HG03196 (cell line): ENCODE results near the gene PIK3CG.
A peak's percentile ranks its signal among the peaks of the same experiment; 100 is the strongest.
"Not testable (repeated sequence)": the region's sequence is repeated elsewhere in the genome, so short reads cannot be mapped to it uniquely, and the experiment has no call there.

Experiments used
- ATAC-seq: cut with Tn5 transposase; IDR thresholded peaks from one replicate; pipeline ENCODE4 v1.9.1; 2021; ENCODE audit not compliant: unreplicated experiment

Gene PIK3CG

GRCh38 chr7:106883456-106884026 is 18.5 kb downstream of the PIK3CG start:
- no peak for ATAC-seq

DNA sequence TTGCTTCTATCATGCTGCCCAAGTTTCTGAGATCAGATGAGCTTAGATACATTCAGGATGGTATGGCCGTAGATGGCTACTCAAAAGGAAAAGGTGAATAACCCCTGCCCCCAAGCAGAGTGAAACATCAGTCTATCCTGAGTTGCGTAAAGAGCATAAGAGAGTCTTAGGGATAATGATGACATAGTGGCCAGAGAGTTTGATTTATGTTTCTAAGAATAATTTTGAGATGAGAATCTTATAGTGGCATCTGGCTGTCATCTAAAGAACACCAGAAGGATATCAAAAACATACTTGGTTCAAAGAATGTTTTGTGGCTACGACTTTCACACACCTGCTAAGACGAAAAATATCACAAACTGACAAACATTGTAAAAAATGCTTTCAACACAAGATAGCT is 20.6 kb downstream of the PIK3CG start:
- ATAC-seq, result no peak

DNA sequence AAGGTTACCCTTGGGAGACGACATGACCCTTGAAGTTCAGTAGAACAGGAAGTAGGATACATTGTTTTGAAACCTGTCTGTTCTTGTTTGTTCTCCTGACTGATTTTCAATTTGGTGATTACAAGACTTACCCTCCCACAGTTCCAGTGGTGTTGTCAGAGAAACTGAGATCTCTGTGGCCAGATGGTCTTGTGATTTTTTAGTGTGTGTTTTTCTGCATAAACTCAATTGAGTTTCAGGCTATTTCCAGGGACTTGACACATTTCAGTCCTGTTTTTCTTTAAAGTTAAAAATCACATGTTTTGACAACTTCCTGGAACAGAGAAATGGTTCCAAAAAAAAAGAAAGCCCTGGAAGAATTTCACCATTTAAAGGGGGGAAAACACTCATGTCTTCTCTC is 22.3 kb downstream of the PIK3CG start:
- no peak for ATAC-seq

DNA sequence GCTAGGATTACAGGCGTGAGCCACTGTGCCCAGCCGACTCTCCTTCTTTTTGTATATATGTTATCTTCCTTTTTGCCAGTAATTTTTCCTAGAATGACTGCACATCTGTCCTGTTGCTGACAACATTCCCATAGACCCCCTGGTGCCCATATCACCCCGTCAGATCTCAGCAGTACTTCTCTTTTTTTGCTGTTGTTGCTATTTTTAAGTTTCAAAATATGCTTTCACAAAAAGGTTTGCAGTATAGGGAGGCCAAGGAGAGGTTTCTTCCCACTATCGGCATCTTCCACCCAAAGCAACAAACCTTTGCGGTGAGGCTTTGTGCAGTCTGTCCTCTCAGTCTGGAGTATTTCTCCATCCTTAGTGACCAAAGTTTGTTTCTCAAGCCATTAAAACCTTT is 23.1 kb downstream of the PIK3CG start:
- no peak for ATAC-seq

- no peak for ATAC-seq
These were observed 25.9 kb downstream of the PIK3CG start for GRCh38 chr7:106890952-106891351.

DNA sequence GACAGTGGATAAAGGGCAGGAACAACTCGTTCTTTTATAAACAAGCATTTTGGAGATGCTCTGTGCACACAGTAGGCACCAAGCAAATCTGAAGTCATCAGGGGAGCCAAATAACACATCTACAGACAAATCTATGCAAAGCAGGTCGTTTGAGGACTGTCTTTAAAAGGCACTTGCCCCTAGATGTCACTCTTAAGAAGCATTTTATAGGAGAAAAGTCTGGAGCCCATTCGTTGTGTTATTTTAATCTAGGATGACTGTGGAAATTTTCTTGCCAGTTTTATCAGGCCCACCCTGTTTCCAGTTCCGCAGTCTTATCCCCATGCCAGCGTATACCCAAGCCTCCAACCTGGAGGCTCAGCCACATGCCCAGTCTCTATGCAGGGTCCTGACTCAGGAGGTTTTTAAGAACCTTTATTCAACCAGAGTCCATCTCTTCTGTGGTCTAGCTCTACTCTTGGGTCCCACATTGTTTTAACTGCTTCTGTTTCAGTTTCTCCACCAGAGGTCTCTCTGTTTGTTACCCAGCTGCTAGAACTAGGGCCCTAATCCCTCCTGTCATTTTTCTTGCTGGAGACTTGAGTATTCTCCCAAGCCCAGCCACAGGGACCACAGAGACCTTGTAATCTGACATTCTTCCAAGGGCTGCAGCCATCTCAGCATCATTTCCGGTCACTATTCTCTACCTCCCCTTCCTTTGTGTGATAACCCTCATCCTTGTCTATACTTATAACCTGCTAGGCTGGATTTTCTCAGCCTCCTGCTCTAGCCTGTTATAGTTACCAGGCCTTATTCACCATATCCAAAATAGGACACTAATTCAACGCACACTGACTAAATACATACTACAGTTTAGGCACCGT is 26.7 kb downstream of the PIK3CG start:
- ATAC-seq, result no peak

- ATAC-seq, result no peak
These were observed 28.5 kb downstream of the PIK3CG start for GRCh38 chr7:106893591-106893990.

DNA sequence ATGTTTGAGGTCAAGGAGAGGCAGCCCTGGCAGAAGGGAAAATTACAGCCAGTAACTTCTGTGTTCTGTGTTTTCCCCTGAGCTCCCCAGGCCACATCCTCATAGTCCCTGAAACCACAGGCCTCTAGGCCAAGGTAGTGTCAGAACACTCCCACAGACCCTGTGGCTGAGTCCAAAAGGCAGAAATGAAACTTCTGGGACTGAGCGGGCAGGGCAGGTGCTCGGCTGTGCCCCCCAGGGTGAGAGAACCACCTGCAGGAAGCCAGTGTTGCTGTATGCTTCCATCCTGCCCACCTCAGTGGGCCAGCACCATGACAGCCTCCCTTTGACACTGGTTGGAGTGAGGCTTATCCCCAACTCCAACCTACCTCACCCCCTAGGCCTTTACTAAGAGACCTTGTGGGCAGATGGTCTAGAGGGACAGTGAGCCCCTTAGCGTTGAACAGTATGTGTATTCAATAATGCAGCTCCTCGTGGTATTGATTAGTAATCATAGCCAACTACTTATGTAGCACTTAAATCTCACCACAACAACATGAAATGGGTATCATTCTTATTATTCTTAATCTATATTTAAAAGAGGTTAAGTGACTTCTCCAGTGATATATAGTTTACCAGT is 30.3 kb downstream of the PIK3CG start:
- ATAC-seq, result peak; percentile 88

DNA sequence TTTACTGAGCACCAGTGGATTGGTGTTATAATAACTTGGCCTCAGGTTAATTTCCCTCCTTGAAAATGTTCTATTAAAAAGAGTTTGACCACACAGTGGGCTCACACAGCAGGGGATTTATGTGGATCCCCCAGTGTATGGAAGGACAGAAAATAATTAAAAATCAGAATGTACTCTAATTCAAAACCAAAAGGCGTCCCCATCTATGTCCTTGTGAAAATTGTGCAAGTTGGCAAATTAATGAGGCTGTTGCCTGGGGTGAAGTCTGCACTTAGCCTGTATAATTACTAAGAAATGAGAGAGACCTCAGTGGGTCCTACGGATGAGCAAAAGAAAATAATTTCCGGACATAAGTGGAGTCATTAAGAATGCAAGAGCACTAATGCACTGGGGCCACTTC is 31.1 kb downstream of the PIK3CG start:
- no peak for ATAC-seq

- not testable (repeated sequence) for ATAC-seq
These were observed 32.5 kb downstream of the PIK3CG start for GRCh38 chr7:106897553-106897952.

DNA sequence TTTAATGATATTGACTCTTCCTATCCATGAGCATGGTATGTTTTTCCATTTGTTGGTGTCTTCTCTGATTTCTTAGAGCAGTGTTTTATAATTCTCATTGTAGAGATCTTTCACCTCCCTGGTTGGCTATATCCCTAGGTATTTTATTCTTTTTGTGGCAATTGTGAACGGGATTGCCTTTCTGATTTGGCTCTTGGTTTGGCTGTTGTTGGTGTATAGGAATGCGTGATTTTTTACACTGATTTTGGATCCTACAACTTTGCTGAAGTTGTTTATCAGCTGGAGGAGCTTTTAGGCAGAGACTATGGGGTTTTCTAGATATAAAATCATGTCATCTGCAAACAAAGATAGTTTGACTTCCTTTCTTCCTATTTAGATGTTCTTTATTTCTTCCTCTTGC is 33.9 kb downstream of the PIK3CG start:
- not testable (repeated sequence) for ATAC-seq

DNA sequence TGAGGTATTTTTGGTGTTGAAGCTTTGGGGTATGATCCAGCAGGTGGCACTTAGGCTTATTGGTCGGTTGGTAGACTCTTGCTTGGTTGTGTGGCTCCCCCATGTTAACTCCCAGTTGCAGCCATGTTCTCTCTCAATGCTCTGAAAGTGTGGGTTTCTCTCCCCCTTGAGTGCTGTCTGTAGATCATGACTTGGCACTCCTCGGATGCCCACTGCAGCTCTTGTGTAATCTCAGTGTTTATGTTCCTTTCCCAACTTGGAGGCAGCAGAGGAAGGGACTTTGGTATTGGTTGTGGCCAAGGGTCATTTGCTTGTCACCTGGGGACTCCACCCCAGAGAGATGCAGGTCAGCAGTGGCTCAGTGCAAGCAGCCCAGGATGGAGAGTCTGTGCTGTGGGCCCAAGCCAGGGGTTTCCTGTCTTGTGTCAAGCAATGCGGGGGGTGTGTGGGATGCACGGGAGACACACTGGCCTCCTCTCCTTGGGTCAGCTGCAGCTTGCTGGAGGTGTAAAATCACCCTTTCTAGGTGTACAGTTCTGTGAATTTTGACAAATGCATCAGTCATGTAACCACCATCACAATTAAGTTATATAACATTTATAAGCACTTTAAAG is 36.9 kb downstream of the PIK3CG start:
- no peak for ATAC-seq

- no peak for ATAC-seq
These were observed 40.7 kb downstream of the PIK3CG start for GRCh38 chr7:106905734-106906133.

GRCh38 chr7:106911959-106912358 is 46.9 kb downstream of the PIK3CG start:
- ATAC-seq, result no peak

DNA sequence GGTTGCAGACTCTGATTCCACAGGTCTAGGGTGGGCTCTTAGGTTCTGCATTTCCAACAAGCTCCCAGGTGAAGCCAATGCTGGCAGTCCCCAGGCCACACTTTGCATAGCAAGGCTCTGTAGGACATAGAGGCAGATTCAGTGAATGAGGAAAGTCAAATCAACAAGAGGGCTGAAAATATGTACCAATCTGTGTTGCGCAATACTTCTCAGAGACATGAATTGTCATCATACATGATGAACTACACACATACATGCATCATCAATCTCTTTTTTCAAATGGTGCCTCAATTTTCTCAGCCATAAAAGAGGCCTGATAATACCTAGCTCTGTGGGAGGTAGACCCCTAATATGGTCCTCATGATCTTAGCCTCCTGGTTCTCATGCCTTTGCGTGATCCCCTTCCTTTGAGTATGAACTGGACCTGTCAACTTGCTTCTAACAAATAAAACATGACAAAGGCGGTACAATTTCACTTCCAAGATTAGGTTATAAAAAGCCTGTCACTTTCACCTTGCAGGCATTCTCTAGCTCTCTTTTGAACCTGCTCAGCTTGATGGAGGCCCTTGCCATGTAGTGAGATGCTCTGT is 49.0 kb downstream of the PIK3CG start:
- ATAC-seq, result no peak

GRCh38 chr7:106915407-106915806 is 50.3 kb downstream of the PIK3CG start:
- no peak for ATAC-seq

DNA sequence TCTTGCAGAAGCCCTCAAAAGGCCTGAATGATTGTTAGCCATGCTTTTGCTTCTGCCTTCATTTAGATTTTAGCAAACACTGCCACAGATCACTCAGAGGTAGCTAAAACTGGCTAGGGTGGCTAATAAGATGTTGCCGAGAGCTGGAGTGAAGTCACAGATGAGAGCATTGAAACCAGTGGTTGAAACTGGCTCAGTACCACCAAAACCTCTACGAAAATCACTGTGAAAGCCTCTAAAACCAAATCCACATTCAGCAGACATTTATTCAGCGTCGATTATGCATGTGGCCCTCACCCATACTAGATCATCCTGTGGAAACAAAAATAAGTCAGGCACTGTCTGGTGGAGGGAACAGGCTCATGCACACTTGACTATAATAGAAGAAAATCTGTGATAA is 50.8 kb downstream of the PIK3CG start:
- peak; percentile 98 for ATAC-seq

GRCh38 chr7:106916679-106917078 is 51.6 kb downstream of the PIK3CG start:
- ATAC-seq, result no peak

GRCh38 chr7:106918991-106919390 is 53.9 kb downstream of the PIK3CG start:
- ATAC-seq, result no peak

- ATAC-seq, result not testable (repeated sequence)
These were observed 59.4 kb downstream of the PIK3CG start for GRCh38 chr7:106924468-106924867.

DNA sequence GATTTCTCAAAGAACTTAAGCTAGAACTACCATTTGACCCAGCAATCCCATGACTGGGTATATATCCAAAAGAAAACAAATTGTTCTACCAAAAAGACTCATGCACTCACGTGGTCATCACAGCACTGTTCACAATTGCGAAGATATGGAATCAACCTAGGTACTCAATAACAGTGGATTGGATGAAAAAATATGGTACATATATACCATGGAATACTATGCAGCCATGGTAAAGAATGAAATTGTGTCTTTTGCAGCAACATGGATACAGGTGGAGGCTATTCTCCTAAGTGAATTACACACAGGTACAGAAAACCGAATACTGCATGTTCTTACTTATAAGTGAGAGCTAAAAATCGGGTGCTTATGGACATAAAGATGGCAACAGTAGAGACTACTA is 61.8 kb downstream of the PIK3CG start:
- no peak for ATAC-seq
